BLaER1 treated with 17β-estradiol and CSF1 and Interleukin-3, amounts not matched to agents 10 nM and 100 nM (cell line): ENCODE results near the gene KDM4D.
"Not testable (repeated sequence)": the region's sequence is repeated elsewhere in the genome, so short reads cannot be mapped to it uniquely, and the experiment has no call there.

Experiments
- H3K27ac ChIP-seq, 11 experiments: shearing (Covaris generic); formaldehyde crosslinking; 2 replicates each; pipeline ENCODE4 v1.8.1; 2022
- H3K27me3 ChIP-seq, 11 experiments: shearing (Covaris generic); formaldehyde crosslinking; 2 replicates each; pipeline ENCODE4 v1.8.1; 2022
- H3K36me3 ChIP-seq, 11 experiments: shearing (Covaris generic); formaldehyde crosslinking; 2 replicates each; pipeline ENCODE4 v1.8.1; 2022
- H3K4me1 ChIP-seq, 10 experiments: shearing (Covaris generic); formaldehyde crosslinking; 2 replicates each; pipeline ENCODE4 v1.8.1; 2022
- H3K4me2 ChIP-seq, 11 experiments: shearing (Covaris generic); formaldehyde crosslinking; 2 replicates each; pipeline ENCODE4 v1.8.1; 2022
- H3K4me3 ChIP-seq, 10 experiments: shearing (Covaris generic); formaldehyde crosslinking; 2 replicates each; pipeline ENCODE4 v1.8.1; 2022
- H3K9ac ChIP-seq, 11 experiments: shearing (Covaris generic); formaldehyde crosslinking; 2 replicates each; pipeline ENCODE4 v1.8.1; 2022
- H3K9me3 ChIP-seq, 11 experiments: shearing (Covaris generic); formaldehyde crosslinking; replicated peaks in 1 of 11; 2 replicates each; pipeline ENCODE4 v1.8.1; 2022
- H4K20me1 ChIP-seq, 11 experiments: shearing (Covaris generic); formaldehyde crosslinking; 2 replicates each; pipeline ENCODE4 v1.8.1; 2022
- Cebpa-rat ChIP-seq, 11 experiments: shearing (Covaris generic); IDR thresholded peaks; 2 replicates each; pipeline ENCODE4 v1.8.1; 2022

The KDM4D gene

GRCh38 chr11:95028357-95028756, 54.8 kb downstream of the KDM4D start:
- Histone ChIP-seq H3K36me3 (no peaks in the 10 kb centered on the region), H3K9ac (no peak overlapping the region), H4K20me1 (no peaks in the 10 kb centered on the region), H3K4me2 (no peak overlapping the region), H3K4me1 (no peaks in the 10 kb centered on the region), H3K27ac (no peak overlapping the region), H3K4me3 (no peak overlapping the region), H3K27me3 (no peaks in the 10 kb centered on the region), H3K9me3 (no peaks in the 10 kb centered on the region)
- TF ChIP-seq Cebpa-rat (IDR thresholded peaks at IDR 0.05): no peak

- Histone ChIP-seq H3K9ac (no peak overlapping the region), H3K27me3 (no peaks in the 10 kb centered on the region), H3K27ac (no peak overlapping the region), H3K4me1 (no peaks in the 10 kb centered on the region), H3K9me3 (peaks cover 9 to 14% (median 10%) of the 10 kb centered on the region in 11 experiments), H3K4me3 (no peak overlapping the region), H4K20me1 (no peaks in the 10 kb centered on the region), H3K36me3 (no peaks in the 10 kb centered on the region), H3K4me2 (no peak overlapping the region)
- no peak for TF ChIP-seq Cebpa-rat (IDR thresholded peaks at IDR 0.05)
Observed at GRCh38 chr11:95033051-95033450, 59.5 kb downstream of the KDM4D start.

GRCh38 chr11:95035316-95035715, 61.8 kb downstream of the KDM4D start:
- no peaks in the 10 kb centered on the region for H3K4me1 ChIP-seq
- no peak overlapping the region for H3K4me2 ChIP-seq
- TF ChIP-seq Cebpa-rat (IDR thresholded peaks at IDR 0.05): no peak
- H4K20me1 ChIP-seq: no peaks in the 10 kb centered on the region
- no peaks in the 10 kb centered on the region for H3K27me3 ChIP-seq
- no peak overlapping the region for H3K9ac ChIP-seq
- H3K9me3 ChIP-seq: peaks cover 11 to 17% (median 13%) of the 10 kb centered on the region in 11 experiments
- no peaks in the 10 kb centered on the region for H3K36me3 ChIP-seq
- H3K4me3 ChIP-seq: no peak overlapping the region
- no peak overlapping the region for H3K27ac ChIP-seq

- H3K9me3 ChIP-seq: peaks cover 11 to 17% (median 13%) of the 10 kb centered on the region in 11 experiments
- not testable (repeated sequence) for H3K36me3 ChIP-seq, H3K4me1 ChIP-seq, H3K4me2 ChIP-seq, H3K4me3 ChIP-seq, H3K27me3 ChIP-seq, H4K20me1 ChIP-seq, H3K9ac ChIP-seq, H3K27ac ChIP-seq
Observed at GRCh38 chr11:95037356-95038035, 64.0 kb downstream of the KDM4D start.

GRCh38 chr11:95042239-95042638, 68.7 kb downstream of the KDM4D start:
- Histone ChIP-seq H3K36me3 (no peaks in the 10 kb centered on the region), H4K20me1 (no peaks in the 10 kb centered on the region), H3K9me3 (peaks cover 9 to 15% (median 11%) of the 10 kb centered on the region in 11 experiments), H3K27me3 (no peaks in the 10 kb centered on the region), H3K27ac (no peak overlapping the region), H3K9ac (no peak overlapping the region), H3K4me2 (no peak overlapping the region), H3K4me3 (no peak overlapping the region), H3K4me1 (peaks cover 0 to 4% (median 0%) of the 10 kb centered on the region in 10 experiments; a peak in 1 of 20 replicates)
- no peak for TF ChIP-seq Cebpa-rat (IDR thresholded peaks at IDR 0.05)

- Histone ChIP-seq H3K36me3 (no peaks in the 10 kb centered on the region), H3K9ac (no peak overlapping the region), H3K4me1 (peaks cover 0 to 4% (median 0%) of the 10 kb centered on the region in 10 experiments; a peak in 1 of 20 replicates)
Observed at GRCh38 chr11:95042906-95043305, 69.4 kb downstream of the KDM4D start.

GRCh38 chr11:95044010-95044409, 70.5 kb downstream of the KDM4D start:
- no peaks in the 10 kb centered on the region for H4K20me1 ChIP-seq
- TF ChIP-seq Cebpa-rat (IDR thresholded peaks at IDR 0.05): no peak
- no peaks in the 10 kb centered on the region for H3K9me3 ChIP-seq
- H3K36me3 ChIP-seq: no peaks in the 10 kb centered on the region
- H3K27me3 ChIP-seq: no peaks in the 10 kb centered on the region
- H3K4me3 ChIP-seq: no peak overlapping the region
- H3K4me1 ChIP-seq: peaks cover 0 to 8% (median 0%) of the 10 kb centered on the region in 10 experiments; a peak in 5 of 20 replicates
- no peak overlapping the region for H3K9ac ChIP-seq
- H3K27ac ChIP-seq: no peak overlapping the region
- no peak overlapping the region for H3K4me2 ChIP-seq

More at GRCh38 chr11:95042906-95043305, 69.4 kb downstream of the KDM4D start:
- Histone ChIP-seq H3K27me3 (no peaks in the 10 kb centered on the region), H3K4me2 (no peak overlapping the region), H3K4me3 (no peak overlapping the region), H3K27ac (no peak overlapping the region), H3K9me3 (peaks cover 3 to 8% (median 4%) of the 10 kb centered on the region in 11 experiments; a peak in 21 of 22 replicates), H4K20me1 (no peaks in the 10 kb centered on the region)
- no peak for TF ChIP-seq Cebpa-rat (IDR thresholded peaks at IDR 0.05)

GRCh38 chr11:95045812-95046211, 72.3 kb downstream of the KDM4D start:
- no peak overlapping the region for H3K4me3 ChIP-seq
- no peaks in the 10 kb centered on the region for H3K36me3 ChIP-seq
- peaks cover 0 to 9% (median 7%) of the 10 kb centered on the region in 11 experiments; a peak in 7 of 22 replicates for H3K9me3 ChIP-seq
- no peak overlapping the region for H3K27ac ChIP-seq
- H4K20me1 ChIP-seq: no peaks in the 10 kb centered on the region
- H3K9ac ChIP-seq: no peak overlapping the region
- H3K27me3 ChIP-seq: no peaks in the 10 kb centered on the region
- H3K4me2 ChIP-seq: no peak overlapping the region
- TF ChIP-seq Cebpa-rat (IDR thresholded peaks at IDR 0.05): no peak
- H3K4me1 ChIP-seq: peaks cover 0 to 10% (median 0%) of the 10 kb centered on the region in 10 experiments; a peak in 5 of 20 replicates
